ENCODE results near the gene COLGALT1.

DNA sequence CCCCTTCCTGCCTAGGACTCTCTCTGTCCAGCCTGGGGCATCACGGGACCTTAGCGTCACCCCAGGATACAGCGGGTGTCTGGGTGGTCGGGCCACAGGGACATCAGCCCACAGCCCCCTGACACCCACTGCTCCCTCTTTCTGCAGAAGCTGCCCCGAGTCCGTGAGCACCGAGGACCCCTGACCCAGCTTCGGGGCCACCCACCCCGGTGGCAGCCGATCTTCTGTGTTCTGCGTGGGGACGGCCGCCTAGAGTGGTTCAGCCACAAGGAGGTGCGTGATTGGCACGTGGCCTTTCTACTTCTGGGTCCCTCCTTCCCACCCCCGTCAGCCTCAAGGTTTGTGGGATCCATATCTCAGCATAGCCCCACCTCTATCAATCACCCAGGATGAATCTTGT lies 23.3 kb upstream of the COLGALT1 start:
- TF ChIP-seq, protein P1, sequence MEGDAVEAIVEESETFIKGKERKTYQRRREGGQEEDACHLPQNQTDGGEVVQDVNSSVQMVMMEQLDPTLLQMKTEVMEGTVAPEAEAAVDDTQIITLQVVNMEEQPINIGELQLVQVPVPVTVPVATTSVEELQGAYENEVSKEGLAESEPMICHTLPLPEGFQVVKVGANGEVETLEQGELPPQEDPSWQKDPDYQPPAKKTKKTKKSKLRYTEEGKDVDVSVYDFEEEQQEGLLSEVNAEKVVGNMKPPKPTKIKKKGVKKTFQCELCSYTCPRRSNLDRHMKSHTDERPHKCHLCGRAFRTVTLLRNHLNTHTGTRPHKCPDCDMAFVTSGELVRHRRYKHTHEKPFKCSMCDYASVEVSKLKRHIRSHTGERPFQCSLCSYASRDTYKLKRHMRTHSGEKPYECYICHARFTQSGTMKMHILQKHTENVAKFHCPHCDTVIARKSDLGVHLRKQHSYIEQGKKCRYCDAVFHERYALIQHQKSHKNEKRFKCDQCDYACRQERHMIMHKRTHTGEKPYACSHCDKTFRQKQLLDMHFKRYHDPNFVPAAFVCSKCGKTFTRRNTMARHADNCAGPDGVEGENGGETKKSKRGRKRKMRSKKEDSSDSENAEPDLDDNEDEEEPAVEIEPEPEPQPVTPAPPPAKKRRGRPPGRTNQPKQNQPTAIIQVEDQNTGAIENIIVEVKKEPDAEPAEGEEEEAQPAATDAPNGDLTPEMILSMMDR (IDR thresholded peaks at IDR 0.05; ENCODE audit: poor library complexity) = no peak
- no peak for TF ChIP-seq EZH2 (IDR thresholded peaks at IDR 0.05; ENCODE audit: borderline replicate concordance)
- no peak for TF ChIP-seq EZH2phosphoT487 (IDR thresholded peaks at IDR 0.05; ENCODE audit: low read depth, severe bottlenecking, unreplicated experiment)
